HCT116 (cell line): ENCODE measurements around the gene DENND1A. TPM values are rescaled to one million over a fixed set of nuclear protein-coding genes. Genes with fewer than 3 reads are reported as not detected.

Experiments
- ATAC-seq: fragments of 200-7000 bp; cut with Tn5 transposase; 2 replicates; pipeline ENCODE4 v1.9.1; 2020; ENCODE audit warnings: mild to moderate bottlenecking, moderate library complexity
- BruUV-seq: library from RNA; stranded (reverse); fragments of 400-500 nt; replicated peaks from 2 replicates; lab custom pipeline; 2021; lab: Mats Ljungman, UMichigan
- CTCF ChIA-PET: fragments of 300-600 bp; sonication (Branson Sonifier 250); formaldehyde crosslinking; loops from one replicate; lab custom pipeline; 2021; ENCODE audit warnings: antibody characterized with exemption; lab: Charles Lee
- POLR2A ChIA-PET: fragments of 300-600, 350-600 bp; sonication (Branson Sonifier 250); formaldehyde crosslinking; loops from one replicate; lab custom pipeline; 2021; ENCODE audit warnings: antibody characterized with exemption; lab: Charles Lee
- RAD21 ChIA-PET, 2 experiments: fragments of 300-600 bp; sonication (Branson Sonifier 250); formaldehyde crosslinking; loops; one replicate each; lab custom pipeline; 2023; ENCODE audit warnings: low total read pairs in 2 of 2; ENCODE audit not compliant: uncharacterized antibody in 2 of 2, unreplicated experiment in 2 of 2, low non-redundant PET in 1 of 2; lab: Charles Lee
- DNase-seq: peaks from one replicate; pipeline ENCODE4 v3.0.0-alpha.2; 2010; ENCODE audit warnings: low read depth, low spot score
- H2AFZ ChIP-seq: fragments of 200-600 bp; shearing (Covaris generic), sonication (generic); 2 replicates; pipeline ENCODE4 v1.6.1; 2017; ENCODE audit warnings: low read depth, mixed run types, mixed read lengths, antibody characterized with exemption, low read length; ENCODE audit not compliant: poor library complexity, severe bottlenecking
- H3K27ac ChIP-seq: 2 replicates; pipeline ENCODE4 v1.5.1; 2012; ENCODE audit warnings: low read depth, low read length
- H3K27me3 ChIP-seq: fragments of 200-600 bp; sonication (generic); 2 replicates; pipeline ENCODE4 v1.6.1; 2016; ENCODE audit warnings: mixed run types, low read length, mixed read lengths; ENCODE audit not compliant: insufficient read depth
- H3K36me3 ChIP-seq, 2 experiments: fragments of 200-500 bp in 1 of 2; fragments of 200-600 bp in 1 of 2; sonication (Bioruptor generic) in 1 of 2; sonication (generic) in 1 of 2; 2 replicates each; pipeline versions ENCODE4 v1.5.1 to v1.6.1; 2014 to 2016; ENCODE audit warnings: low read length in 2 of 2, inconsistent platforms in 1 of 2, mixed read lengths in 1 of 2, mixed run types in 1 of 2; ENCODE audit not compliant: insufficient read depth in 2 of 2, control insufficient read depth in 1 of 2
- H3K4me1 ChIP-seq, 2 experiments: fragments of 200-600 bp in 1 of 2; sonication (generic) in 1 of 2; 2 replicates each; pipeline versions ENCODE4 v1.5.1 to v1.6.1; 2012 to 2017; ENCODE audit warnings: low read length in 2 of 2, inconsistent platforms in 1 of 2, mild to moderate bottlenecking in 1 of 2, mixed read lengths in 1 of 2, mixed run types in 1 of 2, moderate library complexity in 1 of 2; ENCODE audit not compliant: insufficient read depth in 2 of 2, control insufficient read depth in 1 of 2
- H3K4me2 ChIP-seq: fragments of 200-600 bp; sonication (generic); 2 replicates; pipeline ENCODE4 v1.6.1; 2017; ENCODE audit warnings: mixed run types, low read length, mixed read lengths
- H3K4me3 ChIP-seq, 2 experiments: fragments of 200-600 bp in 1 of 2; sonication (generic) in 1 of 2; replicated peaks in 1 of 2; 2 replicates each; pipeline ENCODE4 v1.5.1; 2011 to 2016; ENCODE audit warnings: low read length in 2 of 2, control low read depth in 1 of 2, low read depth in 1 of 2, mild to moderate bottlenecking in 1 of 2, mixed read lengths in 1 of 2, mixed run types in 1 of 2
- H3K79me2 ChIP-seq: fragments of 200-600 bp; sonication (generic); 2 replicates; pipeline ENCODE4 v1.6.1; 2017; ENCODE audit warnings: mild to moderate bottlenecking, mixed run types, low read length, moderate library complexity, mixed read lengths; ENCODE audit not compliant: insufficient read depth
- H3K9ac ChIP-seq: fragments of 200-600 bp; sonication (generic); 2 replicates; pipeline ENCODE4 v1.6.1; 2016; ENCODE audit warnings: low read length, mixed read lengths
- H3K9me2 ChIP-seq: fragments of 200-600 bp; sonication (generic), shearing (Covaris generic); 2 replicates; pipeline ENCODE4 v1.6.1; 2017; ENCODE audit warnings: mixed run types, mild to moderate bottlenecking, moderate library complexity; ENCODE audit not compliant: insufficient read depth
- H3K9me3 ChIP-seq, 2 experiments: fragments of 200-500 bp in 1 of 2; fragments of 200-600 bp in 1 of 2; sonication (Bioruptor generic) in 1 of 2; sonication (generic) in 1 of 2; 2 replicates each; pipeline ENCODE4 v1.6.1; 2014 to 2017; ENCODE audit warnings: low read length in 2 of 2, mixed read lengths in 2 of 2, inconsistent platforms in 1 of 2, low read depth in 1 of 2, mild to moderate bottlenecking in 1 of 2, mixed run types in 1 of 2, moderate library complexity in 1 of 2; ENCODE audit not compliant: control insufficient read depth in 1 of 2, insufficient read depth in 1 of 2
- H4K20me1 ChIP-seq: fragments of 200-600 bp; sonication (generic), shearing (Covaris generic); 2 replicates; pipeline ENCODE4 v1.6.1; 2017; ENCODE audit warnings: mixed run types, mild to moderate bottlenecking, moderate library complexity; ENCODE audit not compliant: insufficient read depth
- CBX3 ChIP-seq: IDR thresholded peaks from 2 replicates; pipeline ENCODE4 v1.6.1; 2012; ENCODE audit warnings: low read depth
- EGR1 ChIP-seq: IDR thresholded peaks from 2 replicates; pipeline ENCODE4 v1.6.1; 2012; ENCODE audit warnings: low read depth
- EZH2phosphoT487 ChIP-seq: fragments of 200-600 bp; IDR thresholded peaks from 2 replicates; pipeline ENCODE4 v1.6.1; 2018; ENCODE audit warnings: antibody characterized with exemption, borderline replicate concordance
- RAD21 ChIP-seq: IDR thresholded peaks from 2 replicates; pipeline ENCODE4 v1.6.1; 2012; ENCODE audit warnings: low read depth, mild to moderate bottlenecking
- REST ChIP-seq: IDR thresholded peaks from 2 replicates; pipeline ENCODE4 v1.6.1; 2012; ENCODE audit warnings: low read depth
- SIN3A ChIP-seq: IDR thresholded peaks from 2 replicates; pipeline ENCODE4 v1.6.1; 2012; ENCODE audit warnings: low read depth
- SRF ChIP-seq: IDR thresholded peaks from 2 replicates; pipeline ENCODE4 v1.6.1; 2012; ENCODE audit warnings: low read depth
- YY1 ChIP-seq: IDR thresholded peaks from 2 replicates; pipeline ENCODE4 v1.6.1; 2011; ENCODE audit warnings: low read length, low read depth, moderate library complexity, mild to moderate bottlenecking; ENCODE audit not compliant: insufficient replicate concordance; ENCODE audit errors: extremely low read depth
- ZFX ChIP-seq: fragments of 450-650 bp; IDR thresholded peaks from 2 replicates; pipeline ENCODE4 v1.6.1; 2017
- intact Hi-C: fragments of 100-400 bp; cut with micrococcal nuclease; formaldehyde crosslinking; loops from 2 replicates; pipeline ENCODE4 v1.10.0; 2022
- total RNA-seq: library from RNA; stranded (reverse); gene quantifications from one replicate; pipeline ENCODE4 v1.2.1, GENCODE V29; 2021; ENCODE audit not compliant: unreplicated experiment
- TF ChIP-seq, protein P1 (sequence below): IDR thresholded peaks from 2 replicates; pipeline ENCODE4 v1.6.1; 2011; ENCODE audit warnings: mild to moderate bottlenecking, low read length, moderate library complexity; ENCODE audit not compliant: insufficient replicate concordance; ENCODE audit errors: extremely low read depth
- TF ChIP-seq, protein P2 (sequence below): IDR thresholded peaks from 2 replicates; pipeline ENCODE4 v1.6.1; 2012

DENND1A gene
- total RNA-seq, 1 experiment from 2014 or later: 33.0 TPM

DNA sequence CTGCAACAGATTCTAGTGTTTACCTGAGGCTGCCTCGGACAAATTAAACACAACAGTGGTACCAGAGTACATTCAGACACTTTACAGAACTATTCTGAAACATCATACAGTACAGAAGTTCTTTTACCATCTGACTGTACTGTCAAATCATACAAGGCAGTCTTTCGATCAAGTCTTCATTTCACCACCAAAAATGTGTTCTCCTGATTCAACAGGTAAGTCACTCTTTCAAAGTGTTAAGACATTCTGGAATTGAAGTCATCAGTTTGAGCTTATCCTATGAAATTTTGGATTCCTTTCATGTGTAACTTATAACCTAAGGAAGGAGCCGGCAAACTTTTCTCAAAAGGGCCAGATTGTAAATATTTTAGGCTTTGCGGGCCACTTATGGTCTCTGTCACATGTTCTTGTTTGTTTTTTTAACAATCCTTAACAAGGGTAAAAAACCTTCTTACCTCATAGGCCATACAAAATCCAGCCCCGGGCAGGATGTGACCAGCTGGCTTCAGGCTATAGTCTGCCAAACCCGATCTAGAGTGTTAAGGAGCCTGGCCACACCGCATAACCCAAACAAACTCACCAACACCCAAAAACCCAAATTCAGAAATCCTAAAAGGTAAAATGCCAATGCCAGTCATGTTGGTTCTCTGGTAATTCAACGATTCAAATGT is 151.6 kb downstream of the DENND1A start:
- Histone ChIP-seq H3K79me2 (no peaks in the 10 kb centered on the region), H4K20me1 (no peaks in the 10 kb centered on the region), H2AFZ (no peak overlapping the region), H3K4me2 (no peak overlapping the region), H3K4me3 (no peak overlapping the region), H3K9me2 (no peaks in the 10 kb centered on the region), H3K9me3 (no peaks in the 10 kb centered on the region), H3K4me1 (no peaks in the 10 kb centered on the region), H3K27me3 (no peaks in the 10 kb centered on the region), H3K27ac (no peak overlapping the region), H3K36me3 (no peaks in the 10 kb centered on the region), H3K9ac (no peak overlapping the region)
- intact Hi-C loops: no loop called here
- ChIA-PET POLR2A (no interaction called here), RAD21 (no interaction called here), CTCF (no interaction called here)
- no peak for ATAC-seq
- BruUV-seq: no TSS peak
- no peak for DNase-seq
- TF ChIP-seq EGR1 (no peak), ZFX (no peak)

DNA sequence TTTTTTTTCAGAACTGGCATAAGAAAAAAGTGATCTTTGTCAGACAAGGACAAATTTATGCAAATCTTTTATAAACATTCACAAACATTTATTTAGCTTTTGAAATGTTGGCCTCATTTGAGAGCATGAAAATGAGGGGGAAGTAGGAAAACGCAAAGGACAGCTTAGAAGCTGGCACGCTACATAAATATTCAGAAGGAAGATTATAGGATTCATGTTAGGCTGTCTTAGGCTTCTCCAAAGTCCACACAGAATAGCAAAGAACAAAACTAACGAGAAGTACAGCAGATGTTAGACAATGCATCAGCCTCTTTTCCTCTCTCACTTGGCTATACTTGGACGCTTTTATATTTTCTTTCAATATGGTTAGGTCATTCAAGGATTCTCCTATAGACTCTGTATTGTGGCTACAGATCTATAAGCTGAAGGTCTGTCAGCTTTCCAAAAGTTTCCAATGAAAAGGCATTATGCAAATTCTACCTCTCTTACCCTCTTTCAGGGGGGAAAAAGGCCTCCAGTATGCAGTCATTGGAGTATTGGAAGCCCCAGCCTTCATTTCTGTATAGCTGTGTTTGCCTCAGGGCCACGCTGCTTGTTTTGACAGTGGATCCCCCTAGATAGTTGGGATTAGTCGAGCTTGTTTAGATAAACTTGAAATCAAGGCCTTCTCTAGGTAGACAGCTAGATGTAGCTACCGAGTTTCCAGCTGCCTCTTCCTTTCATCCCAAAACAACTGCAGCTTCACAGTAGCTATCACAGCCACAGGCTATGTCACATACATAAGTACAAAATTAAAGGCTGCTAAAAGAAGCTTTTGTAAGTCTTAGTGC is 153.0 kb downstream of the DENND1A start:
- Histone ChIP-seq H3K4me3 (no peak overlapping the region), H3K79me2 (no peaks in the 10 kb centered on the region), H3K4me1 (no peaks in the 10 kb centered on the region), H2AFZ (no peak overlapping the region), H3K27ac (no peak overlapping the region), H4K20me1 (no peaks in the 10 kb centered on the region), H3K9me2 (no peaks in the 10 kb centered on the region), H3K36me3 (no peaks in the 10 kb centered on the region)
- ChIA-PET POLR2A (no interaction called here), RAD21 (no interaction called here)
- intact Hi-C loops: no loop called here
- BruUV-seq: no TSS peak
- no peak for TF ChIP-seq REST
- TF ChIP-seq CBX3: no peak
- no peak for TF ChIP-seq YY1
- TF ChIP-seq SIN3A: no peak
- TF ChIP-seq, protein P1, sequence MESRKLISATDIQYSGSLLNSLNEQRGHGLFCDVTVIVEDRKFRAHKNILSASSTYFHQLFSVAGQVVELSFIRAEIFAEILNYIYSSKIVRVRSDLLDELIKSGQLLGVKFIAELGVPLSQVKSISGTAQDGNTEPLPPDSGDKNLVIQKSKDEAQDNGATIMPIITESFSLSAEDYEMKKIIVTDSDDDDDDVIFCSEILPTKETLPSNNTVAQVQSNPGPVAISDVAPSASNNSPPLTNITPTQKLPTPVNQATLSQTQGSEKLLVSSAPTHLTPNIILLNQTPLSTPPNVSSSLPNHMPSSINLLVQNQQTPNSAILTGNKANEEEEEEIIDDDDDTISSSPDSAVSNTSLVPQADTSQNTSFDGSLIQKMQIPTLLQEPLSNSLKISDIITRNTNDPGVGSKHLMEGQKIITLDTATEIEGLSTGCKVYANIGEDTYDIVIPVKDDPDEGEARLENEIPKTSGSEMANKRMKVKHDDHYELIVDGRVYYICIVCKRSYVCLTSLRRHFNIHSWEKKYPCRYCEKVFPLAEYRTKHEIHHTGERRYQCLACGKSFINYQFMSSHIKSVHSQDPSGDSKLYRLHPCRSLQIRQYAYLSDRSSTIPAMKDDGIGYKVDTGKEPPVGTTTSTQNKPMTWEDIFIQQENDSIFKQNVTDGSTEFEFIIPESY: no peak
- TF ChIP-seq, protein P2, sequence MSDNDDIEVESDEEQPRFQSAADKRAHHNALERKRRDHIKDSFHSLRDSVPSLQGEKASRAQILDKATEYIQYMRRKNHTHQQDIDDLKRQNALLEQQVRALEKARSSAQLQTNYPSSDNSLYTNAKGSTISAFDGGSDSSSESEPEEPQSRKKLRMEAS: no peak
- TF ChIP-seq SRF: no peak
- TF ChIP-seq EZH2phosphoT487: no peak
- no peak for TF ChIP-seq RAD21
- TF ChIP-seq, all 23 proteins: peak for 0
- no peaks in the 10 kb centered on the region for H3K27me3 ChIP-seq
- ATAC-seq (no peak), DNase-seq (no peak)
- no peaks in the 10 kb centered on the region for H3K9me3 ChIP-seq
- no peak overlapping the region for H3K4me2 ChIP-seq
- H3K9ac ChIP-seq: no peak overlapping the region
- CTCF ChIA-PET: no interaction called here
